ENCODE data around the gene SCNN1G. TPM values are rescaled to one million over a fixed set of nuclear protein-coding genes. Genes with fewer than 3 reads are reported as not detected.

SCNN1G gene
- total and polyA plus RNA-seq, 4 donors = 0.63 TPM; not detected in 3

DNA sequence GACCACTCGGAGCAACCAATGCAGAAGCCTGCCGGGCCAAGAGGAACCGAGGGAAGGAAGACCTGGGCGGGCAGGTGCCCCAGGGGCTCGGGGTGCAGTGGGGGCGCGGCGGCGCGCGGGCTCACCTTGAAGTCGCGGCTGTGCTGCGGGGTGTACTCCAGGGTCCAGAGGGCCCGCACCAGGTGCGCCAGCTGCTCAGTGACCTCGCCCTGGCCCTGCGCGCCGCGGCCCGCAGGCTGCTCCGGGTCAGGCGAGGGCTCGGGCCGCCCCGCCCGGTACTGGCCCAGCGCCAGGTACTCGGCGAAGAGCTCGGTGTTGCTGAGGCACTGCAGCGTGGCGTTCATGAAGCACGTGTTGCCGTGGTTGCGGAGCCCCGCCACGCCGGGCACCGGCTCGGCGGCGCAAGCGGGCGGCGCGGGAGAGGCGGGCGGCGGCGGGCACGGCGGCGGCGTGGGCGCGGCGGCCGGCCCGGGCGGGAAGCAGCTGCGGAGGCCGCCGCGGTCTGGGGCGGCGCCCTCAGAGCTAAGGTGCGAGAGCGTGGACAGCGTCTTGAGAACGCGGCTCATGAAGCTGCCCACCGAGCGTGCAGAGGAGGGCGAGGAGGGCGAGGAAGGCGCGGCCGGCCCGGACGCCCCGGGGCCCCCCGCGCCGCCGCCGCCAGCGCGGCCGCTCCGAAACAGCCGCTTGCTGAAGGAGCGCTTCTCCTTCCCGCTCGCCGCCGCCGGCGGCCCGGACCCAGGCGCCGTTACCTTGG lies 33.9 kb upstream of the SCNN1G start:
- no peaks in the 10 kb centered on the region for H3K4me1 ChIP-seq (ENCODE audit: control insufficient read depth in 1 of 2, insufficient read depth in 2 of 2, low read length in 2 of 2)
- H3K27me3 ChIP-seq (ENCODE audit: control insufficient read depth in 1 of 2, insufficient read depth in 2 of 2, low read length in 1 of 2) = no peaks in the 10 kb centered on the region
- DNase-seq (peak; percentile 80 to 91), ATAC-seq (ENCODE audit: low FRiP score) (peak; percentile 62)
- 1% methylated on average over 49 to 103 of the region's 103 CpGs for WGBS, 2 donors
- peak overlapping the region; percentile 74 to 98 for H3K4me3 ChIP-seq (ENCODE audit: low read length in 2 of 2)
- H3K9me3 ChIP-seq (ENCODE audit: control insufficient read depth, low read length) = no peaks in the 10 kb centered on the region
- intact Hi-C loops (cut with DNase I) = loop anchor here (1.0 to 5.0 kb wide), 2 partner anchors 76 kb away; no protein-coding TSS in a partner anchor
- H3K27ac ChIP-seq (ENCODE audit: low read depth in 1 of 2, low read length in 2 of 2) = peak overlapping the region in 1 of 2 donors; percentile 51
- no peaks in the 10 kb centered on the region for H3K36me3 ChIP-seq (ENCODE audit: control insufficient read depth in 1 of 2, insufficient read depth in 2 of 2, low read length in 1 of 2)

DNA sequence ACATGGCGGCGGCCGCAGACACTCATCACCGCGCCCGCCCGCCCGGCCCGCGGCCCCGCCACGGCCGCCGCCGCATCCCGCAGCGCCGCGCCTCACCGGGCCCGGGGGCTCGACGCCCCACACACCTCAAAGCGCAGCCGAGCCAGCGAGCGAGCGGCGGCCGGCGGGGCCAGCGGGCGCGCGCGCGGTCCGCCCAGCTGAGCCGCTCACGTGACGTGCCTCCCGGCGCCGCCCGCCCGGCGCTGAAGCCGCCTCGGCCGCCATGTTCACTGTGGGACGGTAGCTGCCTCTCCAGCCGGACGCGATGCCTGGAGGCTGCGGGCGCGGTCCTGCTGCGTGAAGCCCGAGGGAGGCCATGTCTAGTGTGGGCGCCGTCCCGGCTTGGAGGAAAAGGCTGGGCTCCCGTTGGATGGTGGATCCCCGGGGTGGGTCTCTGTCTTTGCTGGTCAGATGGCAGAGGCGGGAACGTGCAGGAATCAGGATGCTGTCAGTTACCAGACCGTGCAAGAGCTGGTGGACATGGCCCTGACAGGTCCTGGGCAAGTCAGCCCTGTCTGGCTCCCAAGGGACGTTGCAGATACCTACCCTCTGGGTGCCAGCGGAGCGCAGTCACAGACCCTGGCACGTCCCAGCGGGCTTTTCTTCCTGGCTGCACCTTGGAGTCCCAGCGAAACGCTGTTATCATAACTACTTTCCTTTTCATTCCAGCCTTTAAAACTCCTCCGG lies 33.1 kb upstream of the SCNN1G start, which contains the start of gene USP31:
USP31 (minus strand) TSS at position 186 of the 726 bp plus-strand sequence; CDS start at position 4, 182 bp downstream.
- ATAC-seq (ENCODE audit: low FRiP score) (peak; percentile 98), DNase-seq (peak; percentile 97 to 99)
- 0% methylated on average over 35 to 75 of the region's 75 CpGs for WGBS, 2 donors
- intact Hi-C loops (cut with DNase I) = loop anchor here (1.0 to 5.0 kb wide), 2 partner anchors 77 kb away; no protein-coding TSS in a partner anchor
- no peaks in the 10 kb centered on the region for H3K9me3 ChIP-seq (ENCODE audit: control insufficient read depth, low read length)
- peak within 1 kb of the TSS; percentile 74 to 98 for H3K4me3 ChIP-seq (ENCODE audit: low read length in 2 of 2)
- no peaks in the 10 kb centered on the region for H3K27me3 ChIP-seq (ENCODE audit: control insufficient read depth in 1 of 2, insufficient read depth in 2 of 2, low read length in 1 of 2)
- H3K27ac ChIP-seq (ENCODE audit: low read depth in 1 of 2, low read length in 2 of 2) = peak within 1 kb of the TSS; percentile 51 to 69
- H3K4me1 ChIP-seq (ENCODE audit: control insufficient read depth in 1 of 2, insufficient read depth in 2 of 2, low read length in 2 of 2) = no peaks in the 10 kb centered on the region
- H3K36me3 ChIP-seq (ENCODE audit: control insufficient read depth in 1 of 2, insufficient read depth in 2 of 2, low read length in 1 of 2) = no peaks in the 10 kb centered on the region

DNA sequence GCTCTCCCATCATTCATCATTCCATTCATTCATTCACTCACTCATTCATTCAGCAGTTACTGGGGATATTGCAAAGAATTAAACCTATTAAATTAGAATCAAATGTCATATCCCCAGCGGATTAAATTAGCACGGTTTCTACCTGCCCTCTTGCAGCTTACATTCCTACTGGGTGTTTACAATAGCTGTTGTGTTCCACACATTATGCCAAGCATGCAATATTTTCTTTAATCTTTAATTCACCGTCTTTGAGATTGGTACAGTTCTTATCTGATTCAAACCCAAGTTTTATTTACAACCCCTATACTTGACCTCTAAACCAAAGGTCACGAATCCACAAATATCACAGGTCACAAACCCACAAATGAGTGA lies 32.6 kb upstream of the SCNN1G start:
- intact Hi-C loops (cut with DNase I) = loop anchor here (1.0 to 10.0 kb wide), 4 partner anchors 45 to 1985 kb away; no protein-coding TSS in a partner anchor
- Histone ChIP-seq H3K36me3 (ENCODE audit: control insufficient read depth in 1 of 2, insufficient read depth in 2 of 2, low read length in 1 of 2) (no peaks in the 10 kb centered on the region), H3K27me3 (ENCODE audit: control insufficient read depth in 1 of 2, insufficient read depth in 2 of 2, low read length in 1 of 2) (no peaks in the 10 kb centered on the region), H3K4me3 (ENCODE audit: low read length in 2 of 2) (peak overlapping the region in 1 of 2 donors; percentile 11), H3K27ac (ENCODE audit: low read depth in 1 of 2, low read length in 2 of 2) (no peak overlapping the region), H3K9me3 (ENCODE audit: control insufficient read depth, low read length) (no peaks in the 10 kb centered on the region), H3K4me1 (ENCODE audit: control insufficient read depth in 1 of 2, insufficient read depth in 2 of 2, low read length in 2 of 2) (no peaks in the 10 kb centered on the region)
- WGBS, 2 donors = 37 to 42% methylated on average over 4 of the region's 4 CpGs
- DNase-seq (no peak), ATAC-seq (ENCODE audit: low FRiP score) (no peak)

DNA sequence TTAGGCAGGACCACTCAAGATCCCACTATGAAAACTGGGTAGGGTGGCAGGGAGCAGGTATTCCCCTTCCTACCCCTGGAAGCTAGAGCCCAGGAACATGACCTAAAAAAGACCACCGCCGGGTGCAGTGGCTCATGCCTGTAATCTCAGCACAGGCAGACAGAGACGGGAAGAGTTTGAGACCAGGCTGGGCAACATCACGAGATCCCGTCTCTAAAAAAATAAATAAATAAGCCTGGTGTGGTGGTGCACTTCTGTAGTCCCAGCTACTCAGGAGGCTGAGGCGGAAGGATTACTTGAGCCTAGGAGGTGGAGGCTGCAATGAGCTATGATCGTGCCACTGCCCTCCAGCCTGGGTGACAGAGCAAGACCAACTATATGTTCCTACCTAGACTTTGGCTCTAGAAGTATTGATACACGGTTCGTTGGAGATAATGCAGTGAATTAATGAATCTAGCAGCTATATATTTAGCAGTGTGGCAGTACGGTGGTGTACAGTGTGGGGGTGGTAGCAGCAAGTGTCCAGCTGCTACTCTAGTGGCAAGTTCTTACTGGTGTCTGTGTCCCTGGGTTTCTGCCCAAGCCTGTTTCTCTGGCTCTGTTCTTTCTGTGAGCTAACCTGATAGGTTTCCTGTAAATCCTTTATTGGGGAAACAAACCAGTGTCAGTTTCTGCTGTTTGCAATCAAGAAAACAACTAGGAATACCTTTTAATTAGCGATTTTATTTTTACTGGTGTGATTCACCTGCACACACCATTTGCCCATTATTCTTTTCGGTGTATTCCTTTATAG lies 30.0 kb upstream of the SCNN1G start:
- intact Hi-C loops (cut with DNase I) = loop anchor here (10.0 kb wide), 2 partner anchors 48 to 1982 kb away; no protein-coding TSS in a partner anchor
- WGBS, 2 donors = 77 to 78% methylated on average over 12 of the region's 12 CpGs
- no peak overlapping the region for H3K4me3 ChIP-seq (ENCODE audit: low read length in 2 of 2)
- ATAC-seq (ENCODE audit: low FRiP score) (no peak), DNase-seq (no peak)
- no peaks in the 10 kb centered on the region for H3K4me1 ChIP-seq (ENCODE audit: control insufficient read depth in 1 of 2, insufficient read depth in 2 of 2, low read length in 2 of 2)
- H3K27ac ChIP-seq (ENCODE audit: low read depth in 1 of 2, low read length in 2 of 2) = no peak overlapping the region
- H3K9me3 ChIP-seq (ENCODE audit: control insufficient read depth, low read length) = no peaks in the 10 kb centered on the region
- no peaks in the 10 kb centered on the region for H3K27me3 ChIP-seq (ENCODE audit: control insufficient read depth in 1 of 2, insufficient read depth in 2 of 2, low read length in 1 of 2)
- no peaks in the 10 kb centered on the region for H3K36me3 ChIP-seq (ENCODE audit: control insufficient read depth in 1 of 2, insufficient read depth in 2 of 2, low read length in 1 of 2)

DNA sequence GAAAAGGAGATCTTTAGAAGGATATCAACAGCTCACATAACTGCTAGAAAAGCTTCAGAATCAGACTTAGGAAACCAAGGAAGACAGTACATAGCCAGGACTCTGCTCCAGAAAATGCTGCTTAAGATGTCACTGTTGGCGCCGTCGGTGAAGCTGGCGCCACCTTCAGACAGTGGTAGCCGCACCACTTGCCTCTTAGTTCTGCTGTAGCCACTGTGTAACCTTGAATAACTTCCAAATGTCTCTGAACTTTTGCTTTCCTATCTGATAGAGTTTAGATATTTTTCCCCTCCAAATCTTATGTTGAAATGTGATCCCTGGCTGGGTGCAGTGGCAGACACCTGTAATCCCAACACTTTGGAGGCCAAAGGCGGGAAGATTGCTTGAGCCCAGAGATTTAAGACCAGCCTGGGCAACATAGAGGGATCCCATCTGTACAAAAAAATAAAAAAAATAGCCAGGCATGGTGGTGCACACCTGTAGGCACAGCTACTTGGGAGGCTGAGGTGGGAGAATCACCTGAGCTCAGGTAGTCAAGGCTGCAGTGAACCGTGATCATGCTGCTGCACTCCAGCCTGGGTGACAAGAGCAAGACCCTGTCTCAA lies 27.0 kb upstream of the SCNN1G start:
- Histone ChIP-seq H3K4me1 (ENCODE audit: control insufficient read depth in 1 of 2, insufficient read depth in 2 of 2, low read length in 2 of 2) (no peaks in the 10 kb centered on the region), H3K4me3 (ENCODE audit: low read length in 2 of 2) (no peak overlapping the region), H3K27me3 (ENCODE audit: control insufficient read depth in 1 of 2, insufficient read depth in 2 of 2, low read length in 1 of 2) (no peaks in the 10 kb centered on the region), H3K27ac (ENCODE audit: low read depth in 1 of 2, low read length in 2 of 2) (no peak overlapping the region), H3K9me3 (ENCODE audit: control insufficient read depth, low read length) (no peaks in the 10 kb centered on the region), H3K36me3 (ENCODE audit: control insufficient read depth in 1 of 2, insufficient read depth in 2 of 2, low read length in 1 of 2) (no peaks in the 10 kb centered on the region)
- no peak for ATAC-seq (ENCODE audit: low FRiP score)
- no peak for DNase-seq
- intact Hi-C loops (cut with DNase I) = loop anchor here (5.0 to 10.0 kb wide), 3 partner anchors 51 to 1979 kb away; no protein-coding TSS in a partner anchor
- 30 to 31% methylated on average over 7 of the region's 7 CpGs for WGBS, 2 donors

DNA sequence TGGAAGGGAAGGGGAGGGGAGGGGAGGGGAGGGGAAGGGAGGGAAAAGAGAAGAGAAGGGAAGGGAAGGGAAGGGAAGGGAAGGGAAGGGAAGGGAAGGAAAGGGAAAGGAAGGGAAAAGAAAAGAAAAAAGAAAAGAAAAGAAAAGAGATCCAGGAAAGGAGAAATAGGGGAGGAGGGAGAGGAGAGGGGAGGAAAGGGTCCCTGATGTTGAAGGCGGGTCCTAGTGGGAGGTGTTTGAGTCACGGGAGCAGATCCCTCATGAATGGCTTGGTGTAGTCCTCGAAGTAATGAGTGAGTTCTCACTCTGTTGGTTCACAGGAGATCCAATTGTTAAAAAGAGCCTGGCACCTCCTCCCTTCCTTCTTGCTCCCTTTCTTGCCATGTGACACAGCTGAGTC lies 26.4 kb upstream of the SCNN1G start:
- intact Hi-C loops (cut with DNase I) = loop anchor here (5.0 to 10.0 kb wide), 3 partner anchors 51 to 1979 kb away; no protein-coding TSS in a partner anchor
- DNase-seq = no peak
- H3K36me3 ChIP-seq (ENCODE audit: control insufficient read depth in 1 of 2, insufficient read depth in 2 of 2, low read length in 1 of 2) = no peaks in the 10 kb centered on the region
- no peaks in the 10 kb centered on the region for H3K27me3 ChIP-seq (ENCODE audit: control insufficient read depth in 1 of 2, insufficient read depth in 2 of 2, low read length in 1 of 2)
- no peak overlapping the region for H3K27ac ChIP-seq (ENCODE audit: low read depth in 1 of 2, low read length in 2 of 2)
- no peaks in the 10 kb centered on the region for H3K9me3 ChIP-seq (ENCODE audit: control insufficient read depth, low read length)
- ATAC-seq (ENCODE audit: low FRiP score) = no peak
- no peak overlapping the region for H3K4me3 ChIP-seq (ENCODE audit: low read length in 2 of 2)
- H3K4me1 ChIP-seq (ENCODE audit: control insufficient read depth in 1 of 2, insufficient read depth in 2 of 2, low read length in 2 of 2) = no peaks in the 10 kb centered on the region
- WGBS, 2 donors = 63 to 65% methylated on average over 3 of the region's 3 CpGs

DNA sequence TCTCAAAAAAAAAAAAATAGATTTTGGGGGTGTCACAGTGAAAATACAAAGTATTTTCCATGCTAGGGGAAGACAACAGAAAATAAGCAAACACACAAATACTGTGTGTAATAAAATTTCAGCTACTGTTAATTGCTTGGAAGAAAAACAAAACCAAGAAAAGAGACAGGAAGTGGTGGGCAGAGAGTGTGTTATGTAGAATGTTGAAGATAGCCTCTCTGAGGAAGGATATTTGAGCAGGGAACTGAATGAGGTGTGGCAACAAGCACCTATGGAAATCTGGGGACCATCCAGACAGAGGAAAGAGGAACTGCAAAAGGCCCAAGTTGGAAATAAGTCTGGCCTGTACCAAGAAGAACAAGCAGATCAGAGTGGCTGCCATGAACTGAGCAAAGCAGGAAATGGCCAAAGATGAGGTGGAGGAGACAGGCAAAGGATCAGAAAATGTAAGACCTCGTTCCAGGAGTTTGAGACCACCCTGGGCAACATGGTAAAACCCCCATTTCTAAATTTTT lies 25.5 kb upstream of the SCNN1G start:
- 68 to 75% methylated on average over 1 of the region's 1 CpG for WGBS, 2 donors
- H3K4me1 ChIP-seq (ENCODE audit: control insufficient read depth in 1 of 2, insufficient read depth in 2 of 2, low read length in 2 of 2) = no peaks in the 10 kb centered on the region
- DNase-seq (no peak), ATAC-seq (ENCODE audit: low FRiP score) (no peak)
- no peak overlapping the region for H3K27ac ChIP-seq (ENCODE audit: low read depth in 1 of 2, low read length in 2 of 2)
- no peak overlapping the region for H3K4me3 ChIP-seq (ENCODE audit: low read length in 2 of 2)
- no peaks in the 10 kb centered on the region for H3K36me3 ChIP-seq (ENCODE audit: control insufficient read depth in 1 of 2, insufficient read depth in 2 of 2, low read length in 1 of 2)
- H3K27me3 ChIP-seq (ENCODE audit: control insufficient read depth in 1 of 2, insufficient read depth in 2 of 2, low read length in 1 of 2) = no peaks in the 10 kb centered on the region
- intact Hi-C loops (cut with DNase I) = loop anchor here (5.0 to 10.0 kb wide), 3 partner anchors 52 to 1978 kb away; no protein-coding TSS in a partner anchor
- no peaks in the 10 kb centered on the region for H3K9me3 ChIP-seq (ENCODE audit: control insufficient read depth, low read length)

DNA sequence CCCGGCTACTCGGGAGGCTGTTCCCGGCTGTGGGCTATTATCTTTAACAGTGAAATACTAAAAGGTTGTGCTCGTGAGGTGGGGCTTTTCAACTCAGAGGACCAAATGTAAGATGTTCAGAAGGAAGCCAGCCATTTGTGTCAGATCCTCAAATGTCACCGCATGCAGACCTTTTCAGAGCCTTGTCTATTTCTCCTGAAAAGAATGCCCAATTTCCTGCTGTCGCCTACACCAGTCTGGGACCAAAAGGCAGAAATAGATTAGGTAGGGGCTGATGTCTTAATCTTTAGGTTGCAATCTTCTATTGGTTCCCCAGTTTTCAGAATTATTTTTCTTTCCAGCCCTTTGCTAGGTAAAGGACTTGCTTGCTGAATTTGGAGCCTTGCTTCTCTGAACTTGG lies 24.4 kb upstream of the SCNN1G start:
- intact Hi-C loops (cut with DNase I) = loop anchor here (5.0 to 10.0 kb wide), 3 partner anchors 53 to 1977 kb away; no protein-coding TSS in a partner anchor
- Histone ChIP-seq H3K36me3 (ENCODE audit: control insufficient read depth in 1 of 2, insufficient read depth in 2 of 2, low read length in 1 of 2) (no peaks in the 10 kb centered on the region), H3K9me3 (ENCODE audit: control insufficient read depth, low read length) (no peaks in the 10 kb centered on the region), H3K27ac (ENCODE audit: low read depth in 1 of 2, low read length in 2 of 2) (no peak overlapping the region), H3K4me3 (ENCODE audit: low read length in 2 of 2) (no peak overlapping the region), H3K27me3 (ENCODE audit: control insufficient read depth in 1 of 2, insufficient read depth in 2 of 2, low read length in 1 of 2) (no peaks in the 10 kb centered on the region), H3K4me1 (ENCODE audit: control insufficient read depth in 1 of 2, insufficient read depth in 2 of 2, low read length in 2 of 2) (no peaks in the 10 kb centered on the region)
- 92 to 94% methylated on average over 6 of the region's 6 CpGs for WGBS, 2 donors
- no peak for DNase-seq
- ATAC-seq (ENCODE audit: low FRiP score) = no peak

All from aorta (tissue), 5 donors.